ENCODE results near the gene GRXCR2.
"Not testable (repeated sequence)": the region's sequence is repeated elsewhere in the genome, so short reads cannot be mapped to it uniquely, and the experiment has no call there.

The GRXCR2 gene

GRCh38 chr5:145911164-145911563 is 38.4 kb upstream of the GRXCR2 start:
- H3K9me3 ChIP-seq (ENCODE audit: insufficient read depth, low read depth, low read length): no peaks in the 10 kb centered on the region
- H3K4me3 ChIP-seq (ENCODE audit: low read length): no peak overlapping the region
- no peak overlapping the region for H3K27ac ChIP-seq (ENCODE audit: low read depth, low read length)
- no peak overlapping the region for H3K9ac ChIP-seq (ENCODE audit: low read depth, low read length)
- WGBS: 90% methylated on average over 6 of the region's 6 CpGs
- H3K36me3 ChIP-seq (ENCODE audit: insufficient read depth, low read length): no peaks in the 10 kb centered on the region
- H3K27me3 ChIP-seq (ENCODE audit: insufficient read depth, low read length): no peaks in the 10 kb centered on the region
- no peaks in the 10 kb centered on the region for H3K4me1 ChIP-seq (ENCODE audit: insufficient read depth, low read length)

DNA sequence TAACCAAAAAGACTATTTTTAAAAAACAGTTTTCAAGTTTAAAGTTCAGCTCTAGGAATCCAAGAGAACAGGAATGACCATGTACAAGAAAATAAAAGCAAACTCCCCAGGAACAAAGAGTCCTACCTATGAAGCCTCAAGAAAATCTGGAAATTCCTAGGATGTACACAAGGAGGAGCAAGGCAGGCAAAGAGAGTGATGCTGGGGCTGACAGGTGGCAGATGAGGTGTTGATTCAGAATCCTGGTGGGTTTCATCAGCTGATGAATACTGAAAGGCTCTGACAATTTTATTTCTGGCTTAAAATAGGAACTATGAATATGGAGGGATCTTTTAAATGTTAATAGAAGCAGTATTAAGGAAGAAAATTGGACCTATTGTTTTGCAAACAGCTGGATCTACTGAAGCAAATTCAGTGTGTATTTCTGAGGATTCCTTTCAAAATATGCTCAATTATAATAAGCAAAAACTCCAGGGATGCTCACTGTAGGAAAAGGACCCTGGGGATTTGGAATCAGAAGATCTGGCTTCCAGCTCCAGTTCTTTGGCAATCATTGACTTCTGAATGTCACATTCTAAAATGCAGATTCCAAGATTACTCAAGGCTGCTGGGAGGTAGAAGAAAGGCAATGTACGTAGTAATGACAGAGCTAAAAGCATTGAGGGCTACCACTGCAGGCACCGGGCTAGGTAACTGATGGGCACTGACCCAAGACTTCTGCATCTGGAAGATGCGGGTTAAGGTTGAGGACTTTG is 35.6 kb upstream of the GRXCR2 start:
- WGBS: 93% methylated on average over 3 of the region's 3 CpGs
- no peak overlapping the region for H3K9ac ChIP-seq (ENCODE audit: low read depth, low read length)

GRCh38 chr5:145906401-145906800 is 33.6 kb upstream of the GRXCR2 start:
- no peaks in the 10 kb centered on the region for H3K9me3 ChIP-seq (ENCODE audit: insufficient read depth, low read depth, low read length)
- no peaks in the 10 kb centered on the region for H3K4me1 ChIP-seq (ENCODE audit: insufficient read depth, low read length)
- H3K27me3 ChIP-seq (ENCODE audit: insufficient read depth, low read length): no peaks in the 10 kb centered on the region
- no peak overlapping the region for H3K27ac ChIP-seq (ENCODE audit: low read depth, low read length)
- H3K9ac ChIP-seq (ENCODE audit: low read depth, low read length): no peak overlapping the region
- H3K36me3 ChIP-seq (ENCODE audit: insufficient read depth, low read length): no peaks in the 10 kb centered on the region
- H3K4me3 ChIP-seq (ENCODE audit: low read length): no peak overlapping the region
- WGBS: 90% methylated on average over 1 of the region's 1 CpG

More for the DNA sequence above, 35.6 kb upstream of the GRXCR2 start:
- Histone ChIP-seq H3K27me3 (ENCODE audit: insufficient read depth, low read length) (no peaks in the 10 kb centered on the region), H3K4me3 (ENCODE audit: low read length) (no peak overlapping the region), H3K27ac (ENCODE audit: low read depth, low read length) (no peak overlapping the region), H3K9me3 (ENCODE audit: insufficient read depth, low read depth, low read length) (no peaks in the 10 kb centered on the region), H3K4me1 (ENCODE audit: insufficient read depth, low read length) (no peaks in the 10 kb centered on the region), H3K36me3 (ENCODE audit: insufficient read depth, low read length) (no peaks in the 10 kb centered on the region)

DNA sequence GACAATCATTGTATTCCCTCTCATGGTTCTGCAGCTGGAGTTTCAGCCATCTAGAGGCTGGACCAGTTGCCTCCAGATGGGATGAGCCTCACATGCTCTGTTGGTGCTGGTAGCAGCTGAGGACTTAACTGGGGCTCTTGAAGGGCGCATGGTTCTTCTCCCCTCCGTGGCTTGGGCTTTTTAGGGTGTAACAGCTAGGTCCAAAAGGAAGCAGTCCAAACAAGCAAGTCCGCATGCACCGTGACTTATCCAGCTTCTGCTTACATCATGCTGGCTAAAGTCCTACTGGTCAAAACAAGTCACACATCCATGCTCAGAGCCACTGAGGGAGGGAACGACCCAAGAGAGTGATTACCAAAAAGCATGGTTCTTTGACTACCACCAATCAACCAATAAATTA is 31.9 kb upstream of the GRXCR2 start:
- WGBS: 93% methylated on average over 5 of the region's 5 CpGs
- Histone ChIP-seq H3K36me3 (ENCODE audit: insufficient read depth, low read length) (no peaks in the 10 kb centered on the region), H3K9ac (ENCODE audit: low read depth, low read length) (no peak overlapping the region), H3K4me3 (ENCODE audit: low read length) (no peak overlapping the region), H3K27ac (ENCODE audit: low read depth, low read length) (no peak overlapping the region), H3K4me1 (ENCODE audit: insufficient read depth, low read length) (no peaks in the 10 kb centered on the region), H3K27me3 (ENCODE audit: insufficient read depth, low read length) (no peaks in the 10 kb centered on the region), H3K9me3 (ENCODE audit: insufficient read depth, low read depth, low read length) (no peaks in the 10 kb centered on the region)

DNA sequence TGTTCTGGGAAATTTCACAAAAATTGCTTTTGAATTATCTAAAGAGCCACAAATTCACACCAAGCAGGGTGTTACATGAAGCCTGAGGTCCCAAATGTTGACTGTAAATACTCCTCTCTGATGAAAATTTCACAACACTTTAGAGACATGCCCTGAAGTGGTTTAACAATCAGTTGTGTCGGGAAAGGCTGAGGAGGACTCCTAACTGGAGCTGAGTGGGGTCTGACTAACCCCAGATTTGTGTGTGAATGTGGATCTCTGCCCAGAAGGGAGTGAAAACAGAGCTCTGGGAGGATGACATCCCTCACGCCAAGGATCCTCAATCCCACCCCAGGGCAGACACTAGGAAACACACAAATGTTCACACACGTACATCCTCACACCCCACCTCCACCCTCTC is 31.1 kb upstream of the GRXCR2 start:
- Histone ChIP-seq H3K27me3 (ENCODE audit: insufficient read depth, low read length) (no peaks in the 10 kb centered on the region), H3K27ac (ENCODE audit: low read depth, low read length) (no peak overlapping the region), H3K36me3 (ENCODE audit: insufficient read depth, low read length) (no peaks in the 10 kb centered on the region), H3K4me3 (ENCODE audit: low read length) (no peak overlapping the region), H3K9me3 (ENCODE audit: insufficient read depth, low read depth, low read length) (no peaks in the 10 kb centered on the region), H3K4me1 (ENCODE audit: insufficient read depth, low read length) (no peaks in the 10 kb centered on the region), H3K9ac (ENCODE audit: low read depth, low read length) (no peak overlapping the region)
- WGBS: 81% methylated on average over 3 of the region's 3 CpGs

DNA sequence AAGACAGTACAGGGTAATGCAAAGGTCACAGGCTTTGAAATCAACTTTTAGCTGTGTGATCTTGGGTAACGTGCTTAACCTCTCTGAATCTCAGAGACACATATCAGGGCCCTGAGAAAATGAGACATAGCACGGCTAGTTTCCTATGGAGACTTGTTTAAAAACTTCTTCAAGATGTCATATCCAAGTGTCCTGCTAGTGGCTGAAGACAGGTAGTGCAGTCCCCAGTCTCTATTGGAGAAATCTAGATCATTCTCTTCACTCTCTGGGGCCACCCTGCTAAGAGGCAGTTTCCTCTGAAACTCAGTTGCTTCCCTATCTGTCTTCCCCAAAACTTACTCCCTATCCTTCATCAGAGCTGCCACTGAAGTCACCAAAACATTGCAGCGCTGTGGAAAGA is 30.3 kb upstream of the GRXCR2 start:
- WGBS: 96% methylated on average over 3 of the region's 3 CpGs
- H3K36me3 ChIP-seq (ENCODE audit: insufficient read depth, low read length): no peaks in the 10 kb centered on the region
- H3K27ac ChIP-seq (ENCODE audit: low read depth, low read length): no peak overlapping the region
- H3K9me3 ChIP-seq (ENCODE audit: insufficient read depth, low read depth, low read length): no peaks in the 10 kb centered on the region
- no peaks in the 10 kb centered on the region for H3K27me3 ChIP-seq (ENCODE audit: insufficient read depth, low read length)
- no peak overlapping the region for H3K9ac ChIP-seq (ENCODE audit: low read depth, low read length)
- H3K4me1 ChIP-seq (ENCODE audit: insufficient read depth, low read length): no peaks in the 10 kb centered on the region
- H3K4me3 ChIP-seq (ENCODE audit: low read length): no peak overlapping the region

DNA sequence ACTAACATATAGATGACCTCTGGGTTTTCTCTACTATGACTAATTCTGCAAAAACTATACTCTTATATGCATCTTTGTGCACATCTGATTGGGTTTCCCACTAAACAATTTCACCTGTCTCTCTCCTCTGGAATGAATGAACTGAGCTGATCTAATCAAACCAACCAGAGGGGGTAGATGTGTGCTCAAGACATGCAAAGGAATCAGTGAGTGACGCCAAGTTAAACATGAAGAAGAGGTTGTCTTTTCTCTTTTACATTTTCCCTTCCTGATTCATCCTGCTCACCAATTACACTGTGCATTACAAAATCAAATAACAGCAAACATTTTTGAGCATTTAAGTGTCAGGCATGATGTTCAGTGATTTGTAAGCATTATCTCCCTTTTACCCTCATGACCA is 29.6 kb upstream of the GRXCR2 start:
- no peaks in the 10 kb centered on the region for H3K27me3 ChIP-seq (ENCODE audit: insufficient read depth, low read length)
- H3K9ac ChIP-seq (ENCODE audit: low read depth, low read length): no peak overlapping the region
- H3K4me3 ChIP-seq (ENCODE audit: low read length): no peak overlapping the region
- H3K36me3 ChIP-seq (ENCODE audit: insufficient read depth, low read length): no peaks in the 10 kb centered on the region
- WGBS: 91% methylated on average over 1 of the region's 1 CpG
- no peaks in the 10 kb centered on the region for H3K9me3 ChIP-seq (ENCODE audit: insufficient read depth, low read depth, low read length)
- H3K27ac ChIP-seq (ENCODE audit: low read depth, low read length): no peak overlapping the region
- no peaks in the 10 kb centered on the region for H3K4me1 ChIP-seq (ENCODE audit: insufficient read depth, low read length)

- H3K4me1 ChIP-seq (ENCODE audit: insufficient read depth, low read length): no peaks in the 10 kb centered on the region
- H3K36me3 ChIP-seq (ENCODE audit: insufficient read depth, low read length): no peaks in the 10 kb centered on the region
- no peak overlapping the region for H3K4me3 ChIP-seq (ENCODE audit: low read length)
- H3K27me3 ChIP-seq (ENCODE audit: insufficient read depth, low read length): no peaks in the 10 kb centered on the region
- H3K9me3 ChIP-seq (ENCODE audit: insufficient read depth, low read depth, low read length): no peaks in the 10 kb centered on the region
- no peak overlapping the region for H3K27ac ChIP-seq (ENCODE audit: low read depth, low read length)
- H3K9ac ChIP-seq (ENCODE audit: low read depth, low read length): no peak overlapping the region
Observed at GRCh38 chr5:145898171-145898570, 25.4 kb upstream of the GRXCR2 start.

- H3K4me3 ChIP-seq (ENCODE audit: low read length); H3K9ac ChIP-seq (ENCODE audit: low read depth, low read length); H3K36me3 ChIP-seq (ENCODE audit: insufficient read depth, low read length); H3K27ac ChIP-seq (ENCODE audit: low read depth, low read length); H3K4me1 ChIP-seq (ENCODE audit: insufficient read depth, low read length); H3K27me3 ChIP-seq (ENCODE audit: insufficient read depth, low read length): not testable (repeated sequence)
- 97% methylated on average over 10 of the region's 10 CpGs for WGBS
- H3K9me3 ChIP-seq (ENCODE audit: insufficient read depth, low read depth, low read length): peaks cover 10% of the 10 kb centered on the region
Observed at GRCh38 chr5:145891378-145891777, 18.6 kb upstream of the GRXCR2 start.

DNA sequence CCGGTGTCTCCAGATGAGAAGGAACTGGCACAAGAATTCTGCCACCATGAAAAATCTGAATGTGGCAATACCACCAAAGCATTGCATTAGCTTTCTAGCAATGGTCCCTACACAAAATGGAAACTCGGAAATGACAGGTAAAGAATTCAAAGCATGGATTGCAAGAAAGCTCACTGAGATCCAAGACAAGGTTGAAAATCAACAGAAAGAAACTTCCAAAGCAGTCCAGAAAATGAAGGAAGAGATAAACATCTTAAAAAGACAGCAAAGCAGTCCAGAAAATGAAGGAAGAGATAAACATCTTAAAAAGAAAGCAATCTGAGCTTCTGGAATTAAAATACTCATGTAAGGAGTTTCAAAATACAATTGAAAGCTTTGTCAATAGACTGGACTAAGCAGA is 16.8 kb upstream of the GRXCR2 start:
- Histone ChIP-seq H3K27me3 (ENCODE audit: insufficient read depth, low read length) (no peaks in the 10 kb centered on the region), H3K9ac (ENCODE audit: low read depth, low read length) (no peak overlapping the region), H3K36me3 (ENCODE audit: insufficient read depth, low read length) (no peaks in the 10 kb centered on the region), H3K27ac (ENCODE audit: low read depth, low read length) (no peak overlapping the region), H3K4me3 (ENCODE audit: low read length) (no peak overlapping the region), H3K9me3 (ENCODE audit: insufficient read depth, low read depth, low read length) (peaks cover 10% of the 10 kb centered on the region), H3K4me1 (ENCODE audit: insufficient read depth, low read length) (0 out of 2 replicates have a peak, but pooled peaks cover 3% of the 10 kb centered on the region)
- WGBS: 93% methylated on average over 2 of the region's 2 CpGs

- H3K27ac ChIP-seq (ENCODE audit: low read depth, low read length): no peak overlapping the region
- H3K4me1 ChIP-seq (ENCODE audit: insufficient read depth, low read length): 0 out of 2 replicates have a peak, but pooled peaks cover 3% of the 10 kb centered on the region
- H3K9ac ChIP-seq (ENCODE audit: low read depth, low read length): no peak overlapping the region
- no peaks in the 10 kb centered on the region for H3K27me3 ChIP-seq (ENCODE audit: insufficient read depth, low read length)
- peaks cover 10% of the 10 kb centered on the region for H3K9me3 ChIP-seq (ENCODE audit: insufficient read depth, low read depth, low read length)
- 64% methylated on average over 4 of the region's 5 CpGs for WGBS
- H3K4me3 ChIP-seq (ENCODE audit: low read length): no peak overlapping the region
- no peaks in the 10 kb centered on the region for H3K36me3 ChIP-seq (ENCODE audit: insufficient read depth, low read length)
Observed at GRCh38 chr5:145887976-145888574, 15.3 kb upstream of the GRXCR2 start.

Measured in HUES64 (cell line).